Activated B cell treated with CpG ODN at 0.5 μM for 24 hours (primary cell): ENCODE results near the gene MINDY4. TPM values are rescaled to one million over a fixed set of nuclear protein-coding genes. Genes with fewer than 3 reads are reported as not detected.

Experiments used
- ATAC-seq: fragments of 200-7000 bp; cut with Tn5 transposase; one replicate; pipeline ENCODE4 v1.10.0; 2021; ENCODE audit warnings: low read depth, mild to moderate bottlenecking, moderate library complexity
- CTCF ChIA-PET: fragments of 350-600 bp; sonication (Branson Sonifier 250); formaldehyde crosslinking; loops from one replicate; lab custom pipeline; 2021; ENCODE audit warnings: antibody characterized with exemption; lab: Charles Lee
- POLR2A ChIA-PET: fragments of 350-600 bp; sonication (Branson Sonifier 250); formaldehyde crosslinking; loops from one replicate; lab custom pipeline; 2021; ENCODE audit warnings: antibody characterized with exemption; lab: Charles Lee
- DNase-seq: peaks from one replicate; pipeline ENCODE4 v3.0.0; 2022
- H3K27ac Mint-ChIP-seq: one replicate; pipeline ENCODE4 v1.8.0; 2020; ENCODE audit warnings: mixed read lengths
- H3K27me3 Mint-ChIP-seq: one replicate; pipeline ENCODE4 v1.8.0; 2021; ENCODE audit warnings: mixed read lengths
- H3K36me3 Mint-ChIP-seq: one replicate; pipeline ENCODE4 v1.8.0; 2021; ENCODE audit warnings: low read depth, mixed read lengths
- H3K4me1 Mint-ChIP-seq: one replicate; pipeline ENCODE4 v1.8.0; 2021; ENCODE audit warnings: mixed read lengths
- H3K4me3 Mint-ChIP-seq: one replicate; pipeline ENCODE4 v1.8.0; 2020; ENCODE audit warnings: mild to moderate bottlenecking, mixed read lengths
- H3K9me3 Mint-ChIP-seq: one replicate; pipeline ENCODE4 v1.8.0; 2020; ENCODE audit warnings: mixed read lengths
- CTCF ChIP-seq: fragments of 200-600 bp; IDR thresholded peaks from one replicate; pipeline ENCODE4 v1.8.0; 2022; ENCODE audit warnings: antibody characterized with exemption, mild to moderate bottlenecking
- intact Hi-C: fragments of 100-400 bp; cut with micrococcal nuclease; formaldehyde crosslinking; loops from one replicate; pipeline ENCODE4 v1.15.1; 2024
- total RNA-seq: library from RNA; stranded (reverse); gene quantifications from 2 replicates; pipeline ENCODE4 v1.2.3, GENCODE V29; 2022

Gene MINDY4
- total RNA-seq, 1 donor from 2014 or later = 1.2 TPM

GRCh38 chr7:30931161-30931928, 160.1 kb downstream of the MINDY4 start:
- POLR2A ChIA-PET = no interaction called here
- peaks cover 2% of the 10 kb centered on the region for H3K27me3 Mint-ChIP-seq

GRCh38 chr7:30931929-30932540, 160.8 kb downstream of the MINDY4 start:
- no peaks in the 10 kb centered on the region for H3K4me1 Mint-ChIP-seq
- H3K27me3 Mint-ChIP-seq = peaks cover 8% of the 10 kb centered on the region
- intact Hi-C loops = no loop called here
- ChIA-PET POLR2A (no interaction called here), CTCF (no interaction called here)
- ATAC-seq (no peak), DNase-seq (no peak)
- H3K9me3 Mint-ChIP-seq = no peaks in the 10 kb centered on the region
- H3K4me3 Mint-ChIP-seq = no peak overlapping the region
- TF ChIP-seq CTCF = no peak
- H3K27ac Mint-ChIP-seq = no peak overlapping the region
- no peaks in the 10 kb centered on the region for H3K36me3 Mint-ChIP-seq

More at GRCh38 chr7:30931161-30931928, 160.1 kb downstream of the MINDY4 start:
- Mint-ChIP-seq H3K27ac (no peak overlapping the region), H3K9me3 (no peaks in the 10 kb centered on the region), H3K4me3 (no peak overlapping the region), H3K36me3 (no peaks in the 10 kb centered on the region), H3K4me1 (no peaks in the 10 kb centered on the region)
- DNase-seq = no peak
- CTCF ChIA-PET = no interaction called here
- intact Hi-C loops = no loop called here
- no peak for ATAC-seq
- TF ChIP-seq CTCF = no peak

- ChIA-PET POLR2A (no interaction called here), CTCF (no interaction called here)
- Mint-ChIP-seq H3K4me1 (no peaks in the 10 kb centered on the region), H3K4me3 (no peak overlapping the region), H3K27me3 (peaks cover 11% of the 10 kb centered on the region), H3K36me3 (no peaks in the 10 kb centered on the region), H3K27ac (no peak overlapping the region), H3K9me3 (no peaks in the 10 kb centered on the region)
- DNase-seq = no peak
- intact Hi-C loops = no loop called here
- no peak for ATAC-seq
- no peak for TF ChIP-seq CTCF
These were observed 161.3 kb downstream of the MINDY4 start for GRCh38 chr7:30932562-30932961.

- no peak for DNase-seq
- ChIA-PET POLR2A (no interaction called here), CTCF (no interaction called here)
- Mint-ChIP-seq H3K27ac (no peak overlapping the region), H3K36me3 (no peaks in the 10 kb centered on the region), H3K4me1 (no peaks in the 10 kb centered on the region), H3K27me3 (peaks cover 11% of the 10 kb centered on the region), H3K4me3 (no peak overlapping the region), H3K9me3 (no peaks in the 10 kb centered on the region)
- no peak for TF ChIP-seq CTCF
- no peak for ATAC-seq
- intact Hi-C loops = no loop called here
These were observed 162.1 kb downstream of the MINDY4 start for GRCh38 chr7:30933124-30933974.

- POLR2A ChIA-PET = no interaction called here
- CTCF ChIA-PET = no interaction called here
- Mint-ChIP-seq H3K9me3 (no peaks in the 10 kb centered on the region), H3K36me3 (no peaks in the 10 kb centered on the region), H3K4me1 (no peaks in the 10 kb centered on the region), H3K4me3 (no peak overlapping the region), H3K27ac (no peak overlapping the region), H3K27me3 (peaks cover 11% of the 10 kb centered on the region)
- ATAC-seq (no peak), DNase-seq (no peak)
- TF ChIP-seq CTCF = no peak
- intact Hi-C loops = no loop called here
These were observed 163.0 kb downstream of the MINDY4 start for GRCh38 chr7:30934225-30934624.
